CD4-positive, alpha-beta T cell (primary cell): Measurements from ENCODE around the gene URI1. TPM values are rescaled to one million over a fixed set of nuclear protein-coding genes. Genes with fewer than 3 reads are reported as not detected.

ENCODE experiments used
- ATAC-seq: fragments of 200-7000 bp; cut with Tn5 transposase; one replicate; pipeline ENCODE4 v1.10.0; 2022; ENCODE audit warnings: mild to moderate bottlenecking; ENCODE audit not compliant: poor library complexity
- CTCF ChIA-PET: fragments of 350-600 bp; sonication (Branson Sonifier 250); formaldehyde crosslinking; loops from one replicate; lab custom pipeline; 2021; ENCODE audit warnings: antibody characterized with exemption, inconsistent platforms; lab: Charles Lee
- POLR2A ChIA-PET: fragments of 350-600 bp; sonication (Branson Sonifier 250); formaldehyde crosslinking; loops from one replicate; lab custom pipeline; 2021; ENCODE audit warnings: antibody characterized with exemption, inconsistent platforms; lab: Charles Lee
- DNase-seq, 14 experiments: peaks; one replicate each; pipeline ENCODE4 v3.0.0-alpha.2; 2013 to 2020; ENCODE audit warnings: mixed read lengths in 2 of 14
- H3K27ac ChIP-seq, 2 donors: one replicate each; pipeline versions ENCODE4 v1.5.1 to v1.7.0; 2013; ENCODE audit warnings: low read length in 2 of 2, low read depth in 1 of 2, mild to moderate bottlenecking in 1 of 2
- H3K27me3 ChIP-seq, 2 experiments: 1 replicate in 1 of 2; 2 replicates in 1 of 2; pipeline versions ENCODE4 v1.6.1 to v1.7.0; 2013; ENCODE audit warnings: low read length in 2 of 2, control low read depth in 1 of 2, mild to moderate bottlenecking in 1 of 2, moderate library complexity in 1 of 2; ENCODE audit not compliant: insufficient read depth in 2 of 2, control insufficient read depth in 1 of 2
- H3K36me3 ChIP-seq: one replicate; pipeline ENCODE4 v1.6.1; 2013; ENCODE audit warnings: low read length, control low read depth; ENCODE audit not compliant: insufficient read depth
- H3K4me1 ChIP-seq: one replicate; pipeline ENCODE4 v1.6.1; 2013; ENCODE audit warnings: low read length, control low read depth; ENCODE audit not compliant: insufficient read depth
- H3K4me3 ChIP-seq: one replicate; pipeline ENCODE4 v1.5.1; 2013; ENCODE audit warnings: mild to moderate bottlenecking, low read length, moderate library complexity
- H3K9me3 ChIP-seq, 2 experiments: 1 replicate in 1 of 2; 2 replicates in 1 of 2; pipeline versions ENCODE4 v1.6.1 to v1.7.0; 2013; ENCODE audit warnings: low read length in 2 of 2, mild to moderate bottlenecking in 2 of 2, control low read depth in 1 of 2, moderate library complexity in 1 of 2; ENCODE audit not compliant: control insufficient read depth in 1 of 2, insufficient read depth in 1 of 2
- H3K27ac Mint-ChIP-seq: one replicate; pipeline ENCODE4 v1.8.0; 2020; ENCODE audit warnings: mixed read lengths
- H3K27me3 Mint-ChIP-seq: one replicate; pipeline ENCODE4 v1.8.0; 2021; ENCODE audit warnings: mixed read lengths
- H3K36me3 Mint-ChIP-seq: one replicate; pipeline ENCODE4 v1.8.0; 2021; ENCODE audit warnings: low read depth, mixed read lengths
- H3K4me1 Mint-ChIP-seq: one replicate; pipeline ENCODE4 v1.8.0; 2021; ENCODE audit warnings: low read depth, mixed read lengths
- H3K4me3 Mint-ChIP-seq: one replicate; pipeline ENCODE4 v1.8.0; 2020; ENCODE audit warnings: mild to moderate bottlenecking, mixed read lengths
- H3K9me3 Mint-ChIP-seq: one replicate; pipeline ENCODE4 v1.8.0; 2020; ENCODE audit warnings: mixed read lengths
- CTCF ChIP-seq: fragments of 200-600 bp; IDR thresholded peaks from one replicate; pipeline ENCODE4 v1.8.0; 2022; ENCODE audit warnings: antibody characterized with exemption, mild to moderate bottlenecking
- intact Hi-C, 2 experiments: fragments of 100-400 bp; cut with DNase I in 1 of 2; cut with micrococcal nuclease in 1 of 2; formaldehyde crosslinking; loops; one replicate each; pipeline versions ENCODE4 v1.15.1 to v1.9.0; 2023 to 2025; cut with DNase I, micrococcal nuclease
- total RNA-seq, 174 experiments: library from RNA in 2 of 174; stranded (reverse) in 2 of 174; gene quantifications; one replicate each; pipeline ENCODE4 v1.2.3 and lab custom pipeline; 2021 to 2026

The URI1 gene
- total RNA-seq, 2 experiments from 2014 or later: 50.9 to 63.6 TPM

GRCh38 chr19:29985196-29985595 lies 43.2 kb downstream of the URI1 start:
- Histone ChIP-seq H3K27me3 (no peaks in the 10 kb centered on the region), H3K9me3 (no peaks in the 10 kb centered on the region), H3K36me3 (peaks cover 20% of the 10 kb centered on the region), H3K4me1 (no peaks in the 10 kb centered on the region), H3K4me3 (no peak overlapping the region), H3K27ac (no peak overlapping the region)
- ChIA-PET CTCF (interaction anchor here (1.1 kb wide), 1 partner anchor 13 kb away, joined by 4 read pairs; no protein-coding TSS in a partner anchor), POLR2A (interaction anchor here (0.7 to 0.8 kb wide), 2 partner anchors 10 to 41 kb away, joined by 3 read pairs; no protein-coding TSS in a partner anchor)
- H3K36me3 Mint-ChIP-seq: peaks cover 55% of the 10 kb centered on the region
- intact Hi-C loops: no loop called here
- no peak overlapping the region for H3K27ac Mint-ChIP-seq
- ATAC-seq (no peak), DNase-seq (no peak)
- H3K4me1 Mint-ChIP-seq: peaks cover 51% of the 10 kb centered on the region
- no peaks in the 10 kb centered on the region for H3K27me3 Mint-ChIP-seq
- TF ChIP-seq CTCF: no peak
- no peaks in the 10 kb centered on the region for H3K9me3 Mint-ChIP-seq
- H3K4me3 Mint-ChIP-seq: no peak overlapping the region

- intact Hi-C loops: no loop called here
- peaks cover 41% of the 10 kb centered on the region for H3K36me3 ChIP-seq
- H3K27ac ChIP-seq: no peak overlapping the region
- no peak for TF ChIP-seq CTCF
- ATAC-seq (no peak), DNase-seq (no peak)
- no peak overlapping the region for H3K4me3 ChIP-seq
- ChIA-PET POLR2A (no interaction called here), CTCF (interaction anchor here (1.7 kb wide), 1 partner anchor 10 kb away, joined by 4 read pairs; no protein-coding TSS in a partner anchor)
- no peaks in the 10 kb centered on the region for H3K27me3 ChIP-seq
- peaks cover 9% of the 10 kb centered on the region for H3K9me3 Mint-ChIP-seq
- H3K9me3 ChIP-seq: peaks cover 3 to 4% of the 10 kb centered on the region in 2 experiments
- H3K4me1 ChIP-seq: no peaks in the 10 kb centered on the region
- H3K27ac Mint-ChIP-seq: no peak overlapping the region
- H3K4me1 Mint-ChIP-seq: peaks cover 33% of the 10 kb centered on the region
- no peaks in the 10 kb centered on the region for H3K27me3 Mint-ChIP-seq
- no peak overlapping the region for H3K4me3 Mint-ChIP-seq
- H3K36me3 Mint-ChIP-seq: peaks cover 82% of the 10 kb centered on the region
Observed at GRCh38 chr19:29988351-29988750, 46.3 kb downstream of the URI1 start.

- TF ChIP-seq CTCF: no peak
- Histone ChIP-seq H3K4me3 (no peak overlapping the region), H3K36me3 (peaks cover 34% of the 10 kb centered on the region), H3K4me1 (no peaks in the 10 kb centered on the region), H3K27ac (no peak overlapping the region), H3K9me3 (peaks cover 3 to 9% of the 10 kb centered on the region in 2 experiments), H3K27me3 (no peaks in the 10 kb centered on the region)
- DNase-seq (no peak), ATAC-seq (no peak)
- ChIA-PET POLR2A (no interaction called here), CTCF (no interaction called here)
- H3K36me3 Mint-ChIP-seq: peaks cover 94% of the 10 kb centered on the region
- no peaks in the 10 kb centered on the region for H3K27me3 Mint-ChIP-seq
- H3K4me3 Mint-ChIP-seq: no peak overlapping the region
- H3K4me1 Mint-ChIP-seq: peaks cover 40% of the 10 kb centered on the region
- H3K9me3 Mint-ChIP-seq: peaks cover 12% of the 10 kb centered on the region
- intact Hi-C loops: no loop called here
- H3K27ac Mint-ChIP-seq: no peak overlapping the region
Observed at GRCh38 chr19:29992233-29992867, 50.3 kb downstream of the URI1 start.
